HG02970 (cell line): ENCODE data around the gene CCL21.

Experiments used
- ATAC-seq: cut with Tn5 transposase; IDR thresholded peaks from one replicate; pipeline ENCODE4 v1.9.1; 2021; ENCODE audit warnings: mild to moderate bottlenecking, moderate library complexity, moderate number of reproducible peaks; ENCODE audit not compliant: unreplicated experiment, low FRiP score

CCL21 gene

GRCh38 chr9:34709196-34709978 lies 549 bp downstream of the CCL21 start:
- no peak for ATAC-seq

DNA sequence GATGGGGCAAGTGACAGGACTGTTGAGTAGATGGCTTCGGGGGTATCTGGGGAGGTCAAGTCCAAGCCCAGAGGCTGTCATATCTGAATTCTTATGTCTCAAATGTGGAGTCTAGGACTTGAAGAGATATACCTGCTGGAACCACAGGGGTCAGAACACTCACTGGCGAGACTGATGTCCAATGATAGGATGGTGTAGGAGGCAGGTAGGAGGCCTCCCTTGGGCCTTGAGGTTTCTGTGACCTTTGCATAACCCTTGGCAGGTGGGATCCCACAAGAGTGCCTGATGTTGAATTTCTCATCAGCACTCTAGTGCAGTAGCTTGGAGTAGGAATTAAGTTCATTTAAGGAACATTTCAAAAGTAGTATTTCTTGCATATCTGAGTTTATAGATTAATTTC lies 2.8 kb downstream of the CCL21 start:
- ATAC-seq = no peak

DNA sequence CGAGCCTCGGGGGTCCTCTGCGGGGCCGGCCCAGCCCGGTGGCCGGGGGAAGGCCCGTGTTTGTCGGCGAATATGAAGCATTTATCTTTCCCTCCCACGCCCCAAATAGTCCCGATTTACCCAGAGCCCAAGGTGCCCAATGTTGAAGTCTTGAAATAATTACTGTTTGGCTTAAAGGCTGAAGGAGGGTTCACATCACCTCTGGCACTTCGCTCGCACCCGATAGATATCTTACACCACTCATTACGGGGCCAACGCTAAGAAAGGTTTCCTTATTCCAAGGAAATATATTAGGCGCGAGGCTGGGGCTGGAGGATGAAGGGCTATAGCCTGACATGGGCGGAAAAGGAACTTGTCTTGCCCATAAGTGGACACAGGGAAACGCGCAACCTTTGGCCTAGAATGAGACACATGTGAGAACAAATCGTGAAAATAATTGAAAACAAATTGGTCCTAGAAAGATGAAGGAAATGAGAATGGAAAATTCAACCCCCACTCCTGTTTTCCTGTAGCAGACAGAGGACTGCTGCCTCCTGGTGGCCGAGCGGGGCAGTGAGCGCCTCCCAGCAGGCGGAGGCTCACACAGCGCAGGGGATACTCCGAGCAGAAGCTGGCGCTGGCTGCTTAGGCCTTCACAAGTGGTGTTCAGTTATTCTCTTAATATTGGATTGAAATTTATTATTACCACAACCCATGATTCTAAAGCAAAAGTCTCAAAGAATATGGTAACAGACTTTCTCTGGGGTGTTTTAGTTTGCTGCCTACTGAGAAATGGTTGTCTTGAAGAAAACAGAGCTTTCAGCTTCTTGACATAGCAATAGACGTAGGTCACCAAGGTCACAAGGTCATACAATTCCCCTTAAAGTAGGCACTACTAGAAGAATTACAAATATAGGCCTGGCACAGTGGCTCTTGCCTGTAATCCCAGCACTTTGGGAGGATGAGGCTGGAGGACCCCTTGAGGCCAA lies 7.9 kb downstream of the CCL21 start:
- ATAC-seq = no peak

DNA sequence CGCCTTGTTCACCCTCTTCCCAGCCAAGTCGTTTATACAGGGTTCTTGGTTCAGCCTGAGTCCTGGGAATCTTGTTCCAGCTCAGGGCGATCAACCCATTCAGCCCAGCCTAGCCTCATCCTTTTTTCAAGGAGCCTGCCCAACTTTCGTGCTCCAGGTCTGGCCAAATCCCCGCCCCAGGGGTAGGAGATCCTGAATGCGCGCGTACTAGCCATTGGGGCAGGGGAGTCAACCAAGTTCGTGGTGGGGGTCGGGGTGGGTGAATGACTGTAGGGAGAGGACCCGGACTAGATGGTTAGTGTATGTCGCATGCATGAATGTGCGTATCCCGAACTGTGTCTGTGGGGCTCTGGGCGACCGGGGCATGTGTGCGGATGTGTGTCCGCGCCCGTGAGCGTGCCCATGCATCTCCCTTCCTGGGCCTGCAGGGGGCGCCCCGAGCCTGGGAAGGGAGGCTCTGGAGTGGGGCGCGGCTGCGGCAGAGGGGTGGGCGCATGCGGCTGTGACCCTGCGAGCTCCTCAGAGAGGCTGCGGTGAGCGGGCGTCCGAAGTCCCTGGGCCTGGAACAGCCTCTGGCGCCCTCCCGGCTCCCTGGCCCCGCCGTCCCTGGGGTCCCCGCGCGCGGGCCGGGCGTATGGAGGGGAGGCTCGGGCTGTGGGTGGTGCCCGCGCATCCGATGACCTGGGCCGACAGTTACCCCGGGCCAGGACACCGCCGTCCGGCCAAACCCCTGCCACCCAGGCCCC lies 8.7 kb downstream of the CCL21 start:
- ATAC-seq = no peak

- no peak for ATAC-seq
Observed at GRCh38 chr9:34694811-34695210, 15.1 kb downstream of the CCL21 start.

DNA sequence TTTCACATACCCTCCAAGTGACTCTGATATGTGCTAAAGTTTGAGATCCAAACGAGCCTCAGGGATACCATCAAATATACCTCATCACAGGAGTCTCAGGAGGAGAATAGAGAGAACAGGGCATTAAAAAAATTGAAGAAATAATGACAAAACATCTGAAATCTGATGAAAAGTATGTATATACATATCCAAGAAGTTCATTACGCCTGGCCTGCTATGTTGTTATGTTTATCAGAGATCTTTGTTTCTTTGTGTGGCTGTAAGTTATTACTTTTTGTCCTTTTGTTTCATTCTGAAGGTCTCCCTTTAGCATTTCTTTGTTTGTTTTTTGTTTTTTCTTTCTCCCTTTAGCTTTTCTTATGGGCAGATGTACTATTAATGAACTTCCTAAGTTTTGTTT lies 16.4 kb downstream of the CCL21 start:
- no peak for ATAC-seq

DNA sequence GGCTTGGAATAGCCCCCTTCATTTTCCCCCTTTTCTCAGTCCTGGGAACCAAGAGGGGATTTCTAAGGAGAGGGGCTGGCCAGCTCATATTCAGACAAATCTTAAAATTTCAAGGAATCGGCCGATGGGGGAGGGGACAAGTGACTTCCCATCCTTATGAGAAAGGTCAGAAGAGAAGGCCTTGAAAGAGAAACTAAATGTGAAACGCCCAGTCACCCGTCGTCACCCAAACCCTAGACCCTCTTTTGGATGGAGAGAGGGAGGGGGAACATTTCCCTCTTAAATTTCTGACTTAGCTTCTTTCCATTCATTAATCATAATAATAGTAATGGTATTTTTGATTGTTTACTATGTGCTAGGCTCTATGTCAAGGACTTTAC lies 18.0 kb downstream of the CCL21 start:
- no peak for ATAC-seq

GRCh38 chr9:34690983-34691935 lies 18.7 kb downstream of the CCL21 start, which contains the start of gene CCL19:
TSS of gene CCL19 (minus strand) at chr9:34691276. CDS start at chr9:34691139, 137 bp downstream.
- ATAC-seq = no peak

GRCh38 chr9:34689512-34689911 lies 20.4 kb downstream of the CCL21 start:
- no peak for ATAC-seq

- no peak for ATAC-seq
Observed at GRCh38 chr9:34689116-34689470, 20.8 kb downstream of the CCL21 start.

DNA sequence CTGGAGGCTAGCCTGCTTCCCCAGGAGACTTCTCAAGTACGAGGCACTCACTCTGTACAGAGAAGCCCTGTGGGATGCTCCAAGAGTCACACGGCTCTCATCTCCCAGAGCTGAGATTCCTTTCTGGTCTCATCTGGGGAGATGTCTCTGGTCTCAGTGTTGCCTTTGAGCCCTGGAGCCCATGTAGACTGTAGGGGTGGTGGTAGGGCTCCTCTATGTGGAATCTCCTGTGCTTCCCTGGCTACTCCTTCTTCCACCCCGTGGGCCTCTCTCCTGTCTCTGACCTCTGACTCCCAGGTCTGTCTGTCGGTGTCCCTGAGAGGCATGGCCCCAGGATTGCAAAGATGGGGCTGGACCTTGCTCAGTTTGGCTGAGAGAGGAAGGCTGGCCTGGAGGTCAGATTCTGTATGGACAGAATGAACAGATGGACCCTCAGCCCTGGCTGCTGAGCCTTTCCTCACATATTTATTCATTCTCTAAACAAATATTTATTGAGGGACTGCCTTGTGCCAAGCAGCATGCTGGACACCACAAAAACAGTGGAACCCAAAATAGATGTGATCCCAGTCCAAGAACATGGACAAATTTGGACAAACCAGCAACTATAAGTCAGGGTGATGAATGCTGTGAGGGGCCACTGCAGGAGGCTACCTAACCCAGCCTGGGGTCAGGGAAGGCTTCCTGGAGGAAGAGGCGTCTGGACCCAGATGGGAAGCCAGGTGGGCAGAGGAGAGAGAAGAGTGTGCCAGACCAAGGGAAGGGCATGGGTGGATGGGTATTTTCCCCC lies 21.4 kb downstream of the CCL21 start:
- ATAC-seq = no peak

- no peak for ATAC-seq
Observed at GRCh38 chr9:34687276-34688030, 22.5 kb downstream of the CCL21 start.

GRCh38 chr9:34686732-34687131 lies 23.2 kb downstream of the CCL21 start:
- no peak for ATAC-seq

GRCh38 chr9:34686231-34686630 lies 23.7 kb downstream of the CCL21 start:
- ATAC-seq = no peak

DNA sequence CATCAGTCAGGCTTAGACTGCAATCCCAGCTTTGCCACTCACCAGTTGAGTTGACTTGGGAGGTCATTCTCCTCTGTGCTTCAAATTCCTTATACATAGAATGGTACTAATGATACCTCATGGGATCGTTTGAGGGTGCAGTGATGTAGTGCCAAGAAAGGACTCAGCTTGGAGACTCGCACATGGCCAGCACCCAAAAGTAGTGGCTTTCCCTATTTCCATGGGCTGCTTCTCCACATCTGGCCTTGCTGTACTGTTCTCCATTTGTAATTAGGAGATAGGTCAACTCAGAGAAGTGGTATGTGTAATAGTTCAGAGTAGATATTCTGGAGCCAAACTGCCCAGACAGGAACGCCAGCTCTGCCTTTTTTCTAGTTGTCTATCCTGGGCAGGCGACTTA lies 24.3 kb downstream of the CCL21 start:
- no peak for ATAC-seq

- no peak for ATAC-seq
Observed at GRCh38 chr9:34684816-34685215, 25.1 kb downstream of the CCL21 start.

DNA sequence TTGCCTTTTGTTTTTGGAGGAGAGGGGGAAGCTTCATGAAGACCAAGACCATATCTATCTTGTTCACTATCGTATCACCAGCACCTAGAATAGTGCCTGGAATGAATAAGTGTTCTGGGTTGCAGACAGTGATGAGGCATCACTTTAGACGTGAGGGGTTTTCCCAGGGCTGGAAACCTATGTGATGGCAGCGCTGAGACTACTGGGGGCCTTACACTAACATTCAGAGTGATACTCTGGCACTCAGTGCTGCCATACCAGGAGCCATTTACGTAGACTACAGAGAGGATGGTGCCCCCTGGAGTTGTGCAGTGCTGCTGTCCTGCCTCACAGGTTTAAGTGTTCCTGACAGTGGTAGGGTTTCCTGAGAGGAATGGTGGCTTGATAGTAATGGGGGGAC lies 25.8 kb downstream of the CCL21 start:
- ATAC-seq = no peak

DNA sequence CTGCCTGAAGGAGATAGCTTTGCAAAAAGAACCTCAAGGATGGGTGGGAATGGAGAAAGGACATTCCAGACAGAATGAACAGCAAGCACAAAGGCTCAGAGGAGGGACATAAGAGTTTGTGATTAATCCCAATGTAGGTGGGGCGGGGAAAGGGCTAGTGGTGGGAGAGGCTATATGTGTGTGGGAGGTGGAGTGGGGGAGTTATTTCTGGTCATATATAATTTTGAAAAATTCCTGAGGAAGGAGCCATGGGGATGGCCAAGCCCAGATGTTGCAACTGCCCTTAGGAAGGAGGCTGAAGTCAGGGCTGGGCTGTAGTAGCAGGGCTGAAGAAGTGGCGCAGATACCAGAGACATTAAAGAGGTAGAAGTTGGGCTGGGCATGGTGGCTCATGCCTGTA lies 34.1 kb downstream of the CCL21 start:
- no peak for ATAC-seq
